Activated CD4-positive, CD25-positive, alpha-beta regulatory T cell (primary cell): ENCODE results near the gene CPT1C.

Experiments
- DNase-seq, 4 experiments: peaks; one replicate each; lab custom pipeline; 2025; lab: John Stamatoyannopoulos, UW

CPT1C gene

GRCh38 chr19:49681830-49682229, 9.1 kb upstream of the CPT1C start:
- DNase-seq, result no peak

- DNase-seq, result no peak
Measured at GRCh38 chr19:49682274-49682673, 8.6 kb upstream of the CPT1C start.

GRCh38 chr19:49683814-49684250, 7.1 kb upstream of the CPT1C start:
- no peak for DNase-seq

- peak in 1 of 4 experiments; percentile 13 for DNase-seq
Measured at GRCh38 chr19:49684251-49684982, 6.5 kb upstream of the CPT1C start.

GRCh38 chr19:49684983-49685553, 5.8 kb upstream of the CPT1C start:
- DNase-seq, result no peak

GRCh38 chr19:49685845-49686332, 5.0 kb upstream of the CPT1C start:
- no peak for DNase-seq

- DNase-seq, result no peak
Measured at GRCh38 chr19:49686503-49687088, 4.3 kb upstream of the CPT1C start.

- no peak for DNase-seq
Measured at GRCh38 chr19:49687150-49687549, 3.8 kb upstream of the CPT1C start.

GRCh38 chr19:49687566-49688316, 3.2 kb upstream of the CPT1C start:
- no peak for DNase-seq

- no peak for DNase-seq
Measured at GRCh38 chr19:49688531-49689132, 2.3 kb upstream of the CPT1C start.

- DNase-seq, result peak in 1 of 4 experiments; percentile 22
Measured at GRCh38 chr19:49689133-49690078, 1.5 kb upstream of the CPT1C start, which contains the start of gene ADM5. Gene ADM5, plus strand, starts transcription at chr19:49689594. Its CDS starts 244 bp downstream, at chr19:49689838.

GRCh38 chr19:49690079-49690655, 749 bp upstream of the CPT1C start:
- no peak for DNase-seq

GRCh38 chr19:49691243-49692146, 579 bp downstream of the CPT1C start:
- no peak for DNase-seq

GRCh38 chr19:49692147-49692506, 1.2 kb downstream of the CPT1C start:
- DNase-seq, result no peak

GRCh38 chr19:49696115-49696514, 5.2 kb downstream of the CPT1C start:
- DNase-seq, result no peak

GRCh38 chr19:49696865-49697264, 5.9 kb downstream of the CPT1C start:
- no peak for DNase-seq

- DNase-seq, result no peak
Measured at GRCh38 chr19:49699364-49699763, 8.4 kb downstream of the CPT1C start.

- DNase-seq, result no peak
Measured at GRCh38 chr19:49700563-49700962, 9.6 kb downstream of the CPT1C start.

GRCh38 chr19:49701271-49701786, 10.4 kb downstream of the CPT1C start:
- DNase-seq, result no peak
